Neural crest cell (in vitro differentiated cells): ENCODE data around the gene OR51E2. TPM values are rescaled to one million over a fixed set of nuclear protein-coding genes. Genes with fewer than 3 reads are reported as not detected.

ENCODE experiments used
- DNase-seq: peaks from one replicate; pipeline ENCODE4 v3.0.0; 2021; ENCODE audit warnings: low read depth, mixed read lengths, low spot score
- H3K27ac Mint-ChIP-seq: one replicate; pipeline ENCODE4 v1.8.0; 2021; ENCODE audit warnings: mild to moderate bottlenecking, mixed read lengths; ENCODE audit not compliant: unreplicated experiment
- H3K27me3 Mint-ChIP-seq: 2 replicates; pipeline ENCODE4 v1.8.0; 2021; ENCODE audit warnings: low read depth, mild to moderate bottlenecking, mixed read lengths
- H3K36me3 Mint-ChIP-seq: 2 replicates; pipeline ENCODE4 v1.8.0; 2021; ENCODE audit warnings: low read depth, mild to moderate bottlenecking, mixed read lengths
- H3K4me1 Mint-ChIP-seq: 2 replicates; pipeline ENCODE4 v1.8.0; 2021; ENCODE audit warnings: mixed read lengths
- H3K4me3 Mint-ChIP-seq: one replicate; pipeline ENCODE4 v1.8.0; 2021; ENCODE audit warnings: mild to moderate bottlenecking, mixed read lengths
- H3K9me3 Mint-ChIP-seq: 2 replicates; pipeline ENCODE4 v1.8.0; 2021; ENCODE audit warnings: mixed read lengths
- total RNA-seq: library from RNA; stranded (reverse); gene quantifications from 2 replicates; pipeline ENCODE4 v1.2.1, GENCODE V29; 2021
- TF ChIP-seq, protein P1 (sequence below): fragments of 200-600 bp; sonication (generic); conservative IDR thresholded peaks from 2 replicates; pipeline ENCODE4 v1.5.0; 2021; ENCODE audit warnings: antibody characterized with exemption, mild to moderate bottlenecking

Gene OR51E2
- total RNA-seq, 1 donor from 2014 or later: not detected

DNA sequence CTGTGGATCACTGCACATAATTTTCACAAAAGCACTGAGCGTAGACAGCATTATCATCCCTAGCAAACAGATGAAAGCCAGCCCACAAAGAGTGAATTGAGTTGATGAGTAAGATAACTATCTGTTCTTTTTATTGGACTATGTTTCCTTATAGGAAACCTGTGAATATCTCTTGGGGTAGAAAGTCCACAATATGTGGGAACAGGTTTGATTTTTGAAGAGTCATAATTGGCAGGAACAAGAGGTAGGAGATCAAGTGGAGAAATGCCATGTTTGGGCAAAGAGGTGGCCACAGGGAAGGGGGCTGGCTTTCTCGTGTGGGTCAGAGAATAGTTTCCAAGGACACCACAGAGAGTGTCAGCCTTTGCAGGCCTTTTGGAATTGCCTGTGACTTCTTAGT, 23.9 kb downstream of the OR51E2 start:
- TF ChIP-seq, protein P1, sequence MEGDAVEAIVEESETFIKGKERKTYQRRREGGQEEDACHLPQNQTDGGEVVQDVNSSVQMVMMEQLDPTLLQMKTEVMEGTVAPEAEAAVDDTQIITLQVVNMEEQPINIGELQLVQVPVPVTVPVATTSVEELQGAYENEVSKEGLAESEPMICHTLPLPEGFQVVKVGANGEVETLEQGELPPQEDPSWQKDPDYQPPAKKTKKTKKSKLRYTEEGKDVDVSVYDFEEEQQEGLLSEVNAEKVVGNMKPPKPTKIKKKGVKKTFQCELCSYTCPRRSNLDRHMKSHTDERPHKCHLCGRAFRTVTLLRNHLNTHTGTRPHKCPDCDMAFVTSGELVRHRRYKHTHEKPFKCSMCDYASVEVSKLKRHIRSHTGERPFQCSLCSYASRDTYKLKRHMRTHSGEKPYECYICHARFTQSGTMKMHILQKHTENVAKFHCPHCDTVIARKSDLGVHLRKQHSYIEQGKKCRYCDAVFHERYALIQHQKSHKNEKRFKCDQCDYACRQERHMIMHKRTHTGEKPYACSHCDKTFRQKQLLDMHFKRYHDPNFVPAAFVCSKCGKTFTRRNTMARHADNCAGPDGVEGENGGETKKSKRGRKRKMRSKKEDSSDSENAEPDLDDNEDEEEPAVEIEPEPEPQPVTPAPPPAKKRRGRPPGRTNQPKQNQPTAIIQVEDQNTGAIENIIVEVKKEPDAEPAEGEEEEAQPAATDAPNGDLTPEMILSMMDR: no peak
- Mint-ChIP-seq H3K27me3 (no peaks in the 10 kb centered on the region), H3K4me1 (no peaks in the 10 kb centered on the region), H3K27ac (no peak overlapping the region), H3K36me3 (no peaks in the 10 kb centered on the region), H3K4me3 (no peak overlapping the region), H3K9me3 (no peaks in the 10 kb centered on the region)
- DNase-seq: no peak

DNA sequence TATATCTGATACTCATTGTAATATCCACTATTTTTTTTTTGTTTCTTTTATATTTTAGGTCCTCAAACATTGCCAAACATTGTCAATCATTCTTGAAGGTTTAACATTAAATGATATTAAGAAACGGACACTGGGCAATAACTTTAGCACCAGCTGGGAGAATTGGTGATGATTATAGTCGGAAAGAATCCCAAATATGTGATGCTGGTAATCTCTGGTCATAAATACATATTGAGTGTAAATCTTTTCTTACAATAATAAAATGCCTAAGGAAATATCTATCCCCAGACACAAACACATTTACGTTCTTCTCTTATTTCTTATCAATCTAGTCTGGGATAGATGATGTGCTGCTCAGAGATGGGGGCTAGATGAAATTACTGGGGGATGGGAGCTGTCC, 25.2 kb downstream of the OR51E2 start:
- H3K4me1 Mint-ChIP-seq: no peaks in the 10 kb centered on the region
- no peaks in the 10 kb centered on the region for H3K27me3 Mint-ChIP-seq

GRCh38 chr11:4671741-4672140, 25.9 kb downstream of the OR51E2 start:
- H3K4me1 Mint-ChIP-seq: no peaks in the 10 kb centered on the region
- TF ChIP-seq, protein P1: no peak
- DNase-seq: no peak
- H3K27ac Mint-ChIP-seq: no peak overlapping the region
- H3K9me3 Mint-ChIP-seq: no peaks in the 10 kb centered on the region
- no peaks in the 10 kb centered on the region for H3K27me3 Mint-ChIP-seq
- H3K4me3 Mint-ChIP-seq: no peak overlapping the region
- H3K36me3 Mint-ChIP-seq: no peaks in the 10 kb centered on the region

More for the DNA sequence above, 25.2 kb downstream of the OR51E2 start:
- Mint-ChIP-seq H3K9me3 (no peaks in the 10 kb centered on the region), H3K36me3 (no peaks in the 10 kb centered on the region), H3K27ac (no peak overlapping the region), H3K4me3 (no peak overlapping the region)
- no peak for DNase-seq
- TF ChIP-seq, protein P1: no peak

DNA sequence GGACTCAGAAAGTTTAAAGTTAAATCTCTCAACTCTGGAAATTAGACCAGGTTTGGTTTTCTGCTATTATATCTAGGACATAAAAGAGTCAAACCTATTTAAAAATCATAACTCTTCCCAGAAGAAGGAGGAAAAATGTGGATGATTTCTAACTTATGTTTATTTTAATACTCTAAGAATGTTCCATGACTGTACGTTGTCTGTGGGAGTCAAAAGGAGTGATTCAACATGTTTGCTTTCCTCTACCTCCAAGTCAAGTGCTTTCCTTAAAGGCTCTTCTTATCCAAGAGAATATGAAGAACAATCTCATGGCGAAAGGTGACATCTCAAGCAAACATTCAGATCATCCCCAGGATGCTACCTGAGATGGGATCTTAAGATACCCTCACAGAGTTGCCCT, 32.2 kb downstream of the OR51E2 start:
- TF ChIP-seq, protein P1: no peak
- Mint-ChIP-seq H3K27me3 (no peaks in the 10 kb centered on the region), H3K4me1 (no peaks in the 10 kb centered on the region), H3K36me3 (no peaks in the 10 kb centered on the region), H3K9me3 (no peaks in the 10 kb centered on the region), H3K4me3 (no peak overlapping the region), H3K27ac (no peak overlapping the region)
- DNase-seq: no peak

- H3K27me3 Mint-ChIP-seq: no peaks in the 10 kb centered on the region
- H3K36me3 Mint-ChIP-seq: no peaks in the 10 kb centered on the region
- no peaks in the 10 kb centered on the region for H3K9me3 Mint-ChIP-seq
Measured at GRCh38 chr11:4664786-4665185, 32.9 kb downstream of the OR51E2 start.

More at GRCh38 chr11:4664786-4665185, 32.9 kb downstream of the OR51E2 start:
- no peak for DNase-seq
- Mint-ChIP-seq H3K4me1 (no peaks in the 10 kb centered on the region), H3K4me3 (no peak overlapping the region), H3K27ac (no peak overlapping the region)
- TF ChIP-seq, protein P1: no peak
